SK-N-SH (cell line): ENCODE data around the gene PRPF18. TPM values are rescaled to one million over a fixed set of nuclear protein-coding genes. Genes with fewer than 3 reads are reported as not detected.

ENCODE experiments used
- CTCF ChIA-PET: fragments of 300-600, 350-600 bp; formaldehyde crosslinking; extraction: SDS; loops from one replicate; lab custom pipeline; 2021; lab: Yijun Ruan, JAX
- POLR2A ChIA-PET: fragments of 350-600 bp; sonication (Branson Sonifier 250); formaldehyde crosslinking; extraction: SDS; loops from one replicate; lab custom pipeline; 2020; ENCODE audit warnings: antibody characterized with exemption, inconsistent platforms; lab: Yijun Ruan, JAX
- DNase-seq: peaks from one replicate; pipeline ENCODE4 v3.0.0; 2012
- H2AFZ ChIP-seq: fragments of 200-600 bp; sonication (generic); 2 replicates; pipeline ENCODE4 v1.8.1; 2016; ENCODE audit warnings: antibody characterized with exemption, mild to moderate bottlenecking, low read depth
- H3F3A ChIP-seq: fragments of 200-600 bp; sonication (generic); replicated peaks from 2 replicates; pipeline ENCODE3; 2016; ENCODE audit warnings: antibody characterized with exemption, mild to moderate bottlenecking; ENCODE audit not compliant: insufficient read depth
- H3K27ac ChIP-seq, 2 experiments: fragments of 200-500 bp in 1 of 2; fragments of 200-600 bp in 1 of 2; sonication (Bioruptor generic) in 1 of 2; sonication (generic), shearing (Covaris generic) in 1 of 2; 2 replicates each; pipeline versions ENCODE4 v1.5.1 to v1.6.1; 2014 to 2016; ENCODE audit warnings: low read depth in 2 of 2, inconsistent platforms in 1 of 2, low read length in 1 of 2, mild to moderate bottlenecking in 1 of 2, mixed read lengths in 1 of 2
- H3K27me3 ChIP-seq: fragments of 200-600 bp; sonication (generic), shearing (Covaris generic); 2 replicates; pipeline ENCODE4 v1.6.1; 2016; ENCODE audit warnings: mixed run types; ENCODE audit not compliant: insufficient read depth
- H3K36me3 ChIP-seq, 2 experiments: fragments of 200-500 bp in 1 of 2; fragments of 200-600 bp in 1 of 2; sonication (Bioruptor generic) in 1 of 2; sonication (generic) in 1 of 2; replicated peaks in 1 of 2; 2 replicates each; pipeline versions ENCODE3 to v1.5.1; 2014 to 2016; ENCODE audit warnings: low read length in 1 of 2, mild to moderate bottlenecking in 1 of 2; ENCODE audit not compliant: insufficient read depth in 2 of 2, control insufficient read depth in 1 of 2
- H3K4me1 ChIP-seq, 2 experiments: fragments of 200-500 bp in 1 of 2; fragments of 200-600 bp in 1 of 2; sonication (Bioruptor generic) in 1 of 2; sonication (generic), shearing (Covaris generic) in 1 of 2; 2 replicates each; pipeline versions ENCODE4 v1.5.1 to v1.6.1; 2014 to 2016; ENCODE audit warnings: low read depth in 1 of 2, low read length in 1 of 2, mixed run types in 1 of 2; ENCODE audit not compliant: insufficient read depth in 2 of 2, control insufficient read depth in 1 of 2
- H3K4me2 ChIP-seq: fragments of 200-600 bp; sonication (generic), shearing (Covaris generic); 2 replicates; pipeline ENCODE4 v1.6.1; 2017; ENCODE audit warnings: mixed run types
- H3K4me3 ChIP-seq, 2 experiments: fragments of 200-500 bp in 1 of 2; fragments of 200-600 bp in 1 of 2; sonication (Bioruptor generic) in 1 of 2; sonication (generic), shearing (Covaris generic) in 1 of 2; 2 replicates each; pipeline versions ENCODE4 v1.5.1 to v1.8.1; 2014 to 2016; ENCODE audit warnings: low read depth in 2 of 2, inconsistent platforms in 1 of 2, low read length in 1 of 2, mild to moderate bottlenecking in 1 of 2, mixed read lengths in 1 of 2, moderate library complexity in 1 of 2
- H3K79me2 ChIP-seq: fragments of 200-600 bp; sonication (generic); 2 replicates; pipeline ENCODE4 v1.8.1; 2017; ENCODE audit warnings: mild to moderate bottlenecking; ENCODE audit not compliant: insufficient read depth
- H3K9ac ChIP-seq: fragments of 200-600 bp; sonication (generic); 2 replicates; pipeline ENCODE4 v1.6.1; 2017; ENCODE audit warnings: mixed run types
- H3K9me2 ChIP-seq: fragments of 200-600 bp; sonication (generic); 2 replicates; pipeline ENCODE4 v1.6.1; 2017; ENCODE audit warnings: mixed run types
- H3K9me3 ChIP-seq: fragments of 200-600 bp; sonication (generic); 2 replicates; pipeline ENCODE4 v1.6.1; 2017; ENCODE audit warnings: mixed run types, mild to moderate bottlenecking, moderate library complexity
- H4K20me1 ChIP-seq: fragments of 200-600 bp; sonication (generic); 2 replicates; pipeline ENCODE4 v1.6.1; 2017; ENCODE audit warnings: mild to moderate bottlenecking, mixed run types; ENCODE audit not compliant: insufficient read depth
- ELF1 ChIP-seq: IDR thresholded peaks from 2 replicates; pipeline ENCODE4 v1.4.0; 2012
- EP300 ChIP-seq, 2 experiments: IDR thresholded peaks; 2 replicates each; pipeline versions ENCODE4 v1.4.0 to v1.6.1; 2012; ENCODE audit warnings: borderline replicate concordance in 1 of 2, low read depth in 1 of 2, low read length in 1 of 2
- EZH2phosphoT487 ChIP-seq: fragments of 200-600 bp; sonication (generic); IDR thresholded peaks from 2 replicates; pipeline ENCODE4 v1.6.1; 2017; ENCODE audit warnings: low read depth, mixed run types, mild to moderate bottlenecking, antibody characterized with exemption, moderate library complexity, borderline replicate concordance
- FOXM1 ChIP-seq: IDR thresholded peaks from 2 replicates; pipeline ENCODE4 v1.4.0; 2012; ENCODE audit warnings: low read depth, mild to moderate bottlenecking
- IRF3 ChIP-seq: fragments of 150-350 bp; IDR thresholded peaks from 2 replicates; pipeline ENCODE4 v1.6.1; 2016; ENCODE audit warnings: mild to moderate bottlenecking, low read depth, low read length
- MEF2A ChIP-seq: IDR thresholded peaks from 2 replicates; pipeline ENCODE4 v1.4.0; 2012; ENCODE audit warnings: low read depth, borderline replicate concordance
- NFIC ChIP-seq: IDR thresholded peaks from 2 replicates; pipeline ENCODE4 v1.4.0; 2012; ENCODE audit warnings: borderline replicate concordance
- NRF1 ChIP-seq: IDR thresholded peaks from 2 replicates; pipeline ENCODE4 v1.6.1; 2012; ENCODE audit warnings: low read depth, mild to moderate bottlenecking, low read length
- POLR2AphosphoS5 ChIP-seq: IDR thresholded peaks from 2 replicates; pipeline ENCODE4 v1.6.1; 2012; ENCODE audit warnings: low read depth, low read length
- RAD21 ChIP-seq: IDR thresholded peaks from 2 replicates; pipeline ENCODE4 v1.6.1; 2012; ENCODE audit warnings: mild to moderate bottlenecking, low read length
- RCOR1 ChIP-seq: fragments of 150-350 bp; IDR thresholded peaks from 2 replicates; pipeline ENCODE4 v1.6.1; 2017; ENCODE audit warnings: antibody characterized with exemption, low read length
- RXRA ChIP-seq: IDR thresholded peaks from 2 replicates; pipeline ENCODE4 v1.4.0; 2012; ENCODE audit warnings: low read depth, mild to moderate bottlenecking, borderline replicate concordance
- TAF1 ChIP-seq: IDR thresholded peaks from 2 replicates; pipeline ENCODE4 v1.6.1; 2012; ENCODE audit warnings: low read depth, mild to moderate bottlenecking, low read length, moderate library complexity, borderline replicate concordance
- TCF12 ChIP-seq: IDR thresholded peaks from 2 replicates; pipeline ENCODE4 v1.4.0; 2012
- ZBTB33 ChIP-seq: IDR thresholded peaks from 2 replicates; pipeline ENCODE4 v1.4.0; 2012; ENCODE audit warnings: low read depth, borderline replicate concordance
- WGBS: methylation state at CpG from one replicate; pipeline ENCODE4 v1.1.6; 2017; ENCODE audit warnings: low lambda C conversion rate; 5-methylcytosine and 5-hydroxymethylcytosine counted together
- polyA plus RNA-seq, 3 experiments: library from polyadenylated mRNA; depleted of rRNA; stranded (reverse); fragments of >200 nt; gene quantifications; 2 replicates each; pipeline ENCODE4 v1.2.3, GENCODE V29; 2012
- TF ChIP-seq, protein P1 (sequence below): fragments of 200-600 bp; sonication (generic); IDR thresholded peaks from 2 replicates; pipeline ENCODE4 v1.6.1; 2017; ENCODE audit warnings: antibody characterized with exemption, mild to moderate bottlenecking, moderate library complexity

The PRPF18 gene
- polyA plus RNA-seq, 1 of the 3 experiments (the other 2 are of a cell fraction), result 12.1 TPM

DNA sequence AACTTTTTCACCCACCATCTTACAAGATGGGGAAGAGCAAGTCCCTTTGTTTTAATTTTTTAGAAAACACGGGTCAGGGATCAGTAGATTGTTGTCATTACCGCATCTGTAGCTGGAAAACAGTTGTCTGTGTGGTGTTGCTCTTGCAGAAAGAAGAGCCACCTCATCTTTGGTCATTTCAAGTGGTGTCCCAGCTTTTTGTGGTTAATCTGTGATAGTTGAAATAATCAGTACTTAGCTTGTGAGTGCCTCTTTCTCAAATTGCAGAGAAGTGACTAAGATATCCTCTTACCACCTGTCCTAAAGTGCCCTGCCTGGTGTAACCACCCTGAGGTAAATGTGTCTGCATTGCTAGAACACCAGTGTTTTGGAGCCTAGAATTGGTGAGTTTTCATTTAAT, 5.5 kb downstream of the PRPF18 start:
- H3K27ac ChIP-seq, result no peak overlapping the region
- no peak for DNase-seq
- no peaks in the 10 kb centered on the region for H3K9me3 ChIP-seq
- peaks cover 0 to 8% of the 10 kb centered on the region in 2 experiments; a peak in 2 of 4 replicates for H3K4me1 ChIP-seq
- no peak overlapping the region for H3K4me2 ChIP-seq
- H4K20me1 ChIP-seq, result no peaks in the 10 kb centered on the region
- no peak overlapping the region for H2AFZ ChIP-seq
- H3K4me3 ChIP-seq, result no peak overlapping the region
- no peak overlapping the region for H3K9ac ChIP-seq
- H3K79me2 ChIP-seq, result peaks cover 86% of the 10 kb centered on the region
- no peaks in the 10 kb centered on the region for H3K9me2 ChIP-seq
- ChIA-PET CTCF (interaction anchor here (1.1 kb wide), 1 partner anchor 21 kb away, joined by 3 read pairs; no protein-coding TSS in a partner anchor), POLR2A (no interaction called here)
- peaks cover 17 to 54% of the 10 kb centered on the region in 2 experiments for H3K36me3 ChIP-seq
- TF ChIP-seq RXRA (no peak), IRF3 (no peak), TCF12 (no peak), EP300 (IDR thresholded peaks at IDR 0.05; ENCODE audit: borderline replicate concordance in 1 of 2, low read depth in 1 of 2, low read length in 1 of 2) (no peak), RAD21 (no peak), NFIC (no peak), FOXM1 (no peak), POLR2AphosphoS5 (no peak), ELF1 (no peak), NRF1 (no peak), EZH2phosphoT487 (no peak), TAF1 (no peak), RCOR1 (no peak), ZBTB33 (no peak), MEF2A (no peak)
- TF ChIP-seq, protein P1, sequence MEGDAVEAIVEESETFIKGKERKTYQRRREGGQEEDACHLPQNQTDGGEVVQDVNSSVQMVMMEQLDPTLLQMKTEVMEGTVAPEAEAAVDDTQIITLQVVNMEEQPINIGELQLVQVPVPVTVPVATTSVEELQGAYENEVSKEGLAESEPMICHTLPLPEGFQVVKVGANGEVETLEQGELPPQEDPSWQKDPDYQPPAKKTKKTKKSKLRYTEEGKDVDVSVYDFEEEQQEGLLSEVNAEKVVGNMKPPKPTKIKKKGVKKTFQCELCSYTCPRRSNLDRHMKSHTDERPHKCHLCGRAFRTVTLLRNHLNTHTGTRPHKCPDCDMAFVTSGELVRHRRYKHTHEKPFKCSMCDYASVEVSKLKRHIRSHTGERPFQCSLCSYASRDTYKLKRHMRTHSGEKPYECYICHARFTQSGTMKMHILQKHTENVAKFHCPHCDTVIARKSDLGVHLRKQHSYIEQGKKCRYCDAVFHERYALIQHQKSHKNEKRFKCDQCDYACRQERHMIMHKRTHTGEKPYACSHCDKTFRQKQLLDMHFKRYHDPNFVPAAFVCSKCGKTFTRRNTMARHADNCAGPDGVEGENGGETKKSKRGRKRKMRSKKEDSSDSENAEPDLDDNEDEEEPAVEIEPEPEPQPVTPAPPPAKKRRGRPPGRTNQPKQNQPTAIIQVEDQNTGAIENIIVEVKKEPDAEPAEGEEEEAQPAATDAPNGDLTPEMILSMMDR, result no peak
- H3K27me3 ChIP-seq, result no peaks in the 10 kb centered on the region
- peaks cover 4% of the 10 kb centered on the region for H3F3A ChIP-seq
- WGBS, result 88% methylated on average over 2 of the region's 2 CpGs
